ENCODE results near the gene RALGAPA1. TPM values are rescaled to one million over a fixed set of nuclear protein-coding genes. Genes with fewer than 3 reads are reported as not detected.

RALGAPA1 gene
- 31.3 and 45.7 TPM in 2 replicates for total RNA-seq

GRCh38 chr14:35808638-35809563 is at the start of gene RALGAPA1:
RALGAPA1 (minus strand) TSS chr14:35809295; CDS start chr14:35808835, 460 bp downstream.

GRCh38 chr14:35826218-35826951 is 17.3 kb upstream of the RALGAPA1 start, which contains the start of gene BRMS1L:
BRMS1L (plus strand) TSS chr14:35826338; CDS start chr14:35826517, 179 bp downstream.

GRCh38 chr14:35533357-35534207 is 275.5 kb downstream of the RALGAPA1 start, which contains the start of gene INSM2:
INSM2 (plus strand) TSS chr14:35534164; CDS start chr14:35534253, 89 bp downstream.

Other genes starting within 250 kb of the RALGAPA1 start
- gene BRMS1L, start 17.0 kb upstream of the RALGAPA1 start, total RNA-seq = 3.0 and 5.1 TPM in 2 replicates